GM23338 (cell line): ENCODE data around the gene ITGA4. TPM values are rescaled to one million over a fixed set of nuclear protein-coding genes. Genes with fewer than 3 reads are reported as not detected.

Experiments used
- ATAC-seq: fragments of 200-7000 bp; cut with Tn5 transposase; 3 replicates; pipeline ENCODE4 v1.9.1; 2020
- DNase-seq: peaks from one replicate; pipeline ENCODE4 v3.0.0-alpha.2; 2015; ENCODE audit warnings: low spot score
- H2AFZ ChIP-seq: fragments of 200-600 bp; sonication (generic); 2 replicates; pipeline ENCODE4 v1.8.0; 2016; ENCODE audit warnings: antibody characterized with exemption, mild to moderate bottlenecking, moderate library complexity
- H3F3A ChIP-seq: fragments of 200-600 bp; sonication (generic); replicated peaks from 2 replicates; pipeline ENCODE4 v1.8.0; 2017; ENCODE audit warnings: antibody characterized with exemption, mixed run types, low read depth
- H3K27ac ChIP-seq: fragments of 200-600 bp; sonication (generic); 2 replicates; pipeline ENCODE4 v1.6.1; 2016; ENCODE audit warnings: low read depth
- H3K27me3 ChIP-seq: fragments of 200-600 bp; sonication (generic); 2 replicates; pipeline ENCODE4 v1.8.0; 2016; ENCODE audit warnings: mild to moderate bottlenecking, mixed run types, moderate library complexity; ENCODE audit not compliant: insufficient read depth
- H3K36me3 ChIP-seq: fragments of 200-600 bp; sonication (generic); 2 replicates; pipeline ENCODE4 v1.8.0; 2016; ENCODE audit warnings: mild to moderate bottlenecking; ENCODE audit not compliant: insufficient read depth
- H3K4me1 ChIP-seq: fragments of 200-600 bp; sonication (generic); 2 replicates; pipeline ENCODE4 v1.8.0; 2016; ENCODE audit warnings: mild to moderate bottlenecking, moderate library complexity; ENCODE audit not compliant: insufficient read depth
- H3K4me2 ChIP-seq: fragments of 200-600 bp; sonication (generic); 2 replicates; pipeline ENCODE4 v1.7.1; 2017; ENCODE audit warnings: mixed run types
- H3K4me3 ChIP-seq: fragments of 200-600 bp; sonication (generic); 2 replicates; pipeline ENCODE4 v1.6.1; 2016; ENCODE audit warnings: mixed run types
- H3K79me2 ChIP-seq: fragments of 200-600 bp; sonication (generic); replicated peaks from 2 replicates; pipeline ENCODE4 v1.8.0; 2017; ENCODE audit warnings: mild to moderate bottlenecking; ENCODE audit not compliant: insufficient read depth
- H3K9me2 ChIP-seq: fragments of 200-600 bp; sonication (generic); 2 replicates; pipeline ENCODE4 v1.8.0; 2017; ENCODE audit not compliant: insufficient read depth
- H4K20me1 ChIP-seq: fragments of 200-600 bp; sonication (generic); replicated peaks from 2 replicates; pipeline ENCODE4 v1.8.0; 2017; ENCODE audit warnings: mild to moderate bottlenecking; ENCODE audit not compliant: insufficient read depth
- H3K27ac Mint-ChIP-seq: 2 replicates; pipeline ENCODE4 v1.8.0; 2020; ENCODE audit warnings: inconsistent platforms, mild to moderate bottlenecking, moderate library complexity, mixed read lengths
- H3K27me3 Mint-ChIP-seq: 3 replicates; pipeline ENCODE4 v1.8.0; 2022; ENCODE audit warnings: low read depth, mild to moderate bottlenecking, moderate library complexity, mixed read lengths, inconsistent platforms; ENCODE audit not compliant: insufficient read depth, poor library complexity
- H3K36me3 Mint-ChIP-seq: 3 replicates; pipeline ENCODE4 v1.8.0; 2021; ENCODE audit warnings: low read depth, mild to moderate bottlenecking, inconsistent platforms, moderate library complexity, mixed read lengths
- H3K4me1 Mint-ChIP-seq: 3 replicates; pipeline ENCODE4 v1.8.0; 2020; ENCODE audit warnings: mild to moderate bottlenecking, inconsistent platforms, mixed read lengths
- H3K4me3 Mint-ChIP-seq: 3 replicates; pipeline ENCODE4 v1.8.0; 2021; ENCODE audit warnings: moderate library complexity, mild to moderate bottlenecking, inconsistent platforms, mixed read lengths
- H3K9me3 Mint-ChIP-seq: 3 replicates; pipeline ENCODE4 v1.8.0; 2020; ENCODE audit warnings: moderate library complexity, mild to moderate bottlenecking, inconsistent platforms, mixed read lengths
- NANOG ChIP-seq: IDR thresholded peaks from 2 replicates; pipeline ENCODE4 v1.6.1; 2016; ENCODE audit warnings: antibody characterized with exemption, borderline replicate concordance
- REST ChIP-seq: IDR thresholded peaks from one replicate; pipeline ENCODE4 v1.6.1; 2018; ENCODE audit warnings: antibody characterized with exemption; ENCODE audit not compliant: unreplicated experiment
- STAT1 ChIP-seq: IDR thresholded peaks from one replicate; pipeline ENCODE4 v1.6.1; 2016; ENCODE audit warnings: antibody characterized with exemption; ENCODE audit not compliant: unreplicated experiment
- ZNF331 ChIP-seq: fragments of 250-450 bp; sonication (Bioruptor Pico); IDR thresholded peaks from 2 replicates; pipeline ENCODE4 v1.5.0; 2020; ENCODE audit warnings: low read depth, mild to moderate bottlenecking, moderate library complexity
- ZNF462 ChIP-seq: fragments of 250-450 bp; sonication (Bioruptor Pico); IDR thresholded peaks from 2 replicates; pipeline ENCODE4 v1.5.0; 2020; ENCODE audit warnings: mild to moderate bottlenecking, moderate library complexity
- polyA plus RNA-seq: library from polyadenylated mRNA; unstranded; fragments of >200 nt; fragmentation: Nextera tagmentation; extraction: Ambion mirVana; gene quantifications from 2 replicates; pipeline ENCODE4 v1.2.1, GENCODE V29; 2016
- total RNA-seq: library from RNA; depleted of rRNA; stranded (reverse); fragments of >200 nt; shearing (Covaris generic); gene quantifications from 2 replicates; pipeline ENCODE4 v1.2.3, GENCODE V29; 2014

Gene ITGA4
- total and polyA plus RNA-seq, 2 experiments from 2014 or later: 1.2 to 4.6 TPM

- Histone ChIP-seq H3K4me1 (no peaks in the 10 kb centered on the region), H3K79me2 (no peaks in the 10 kb centered on the region), H3K9me2 (no peaks in the 10 kb centered on the region), H3K4me2 (no peak overlapping the region), H3F3A (no peaks in the 10 kb centered on the region), H3K4me3 (no peak overlapping the region), H4K20me1 (peaks cover 7% of the 10 kb centered on the region; the same call in 1 of the 2 replicates), H3K27me3 (peaks cover 41% of the 10 kb centered on the region), H3K36me3 (no peaks in the 10 kb centered on the region), H2AFZ (no peak overlapping the region), H3K27ac (no peak overlapping the region)
- H3K9me3 Mint-ChIP-seq: no peaks in the 10 kb centered on the region
- H3K36me3 Mint-ChIP-seq: no peaks in the 10 kb centered on the region
- peaks cover 19% of the 10 kb centered on the region for H3K27me3 Mint-ChIP-seq
- peaks cover 3% of the 10 kb centered on the region; the same call in 1 of the 3 replicates for H3K4me1 Mint-ChIP-seq
- TF ChIP-seq REST: no peak
- no peak for TF ChIP-seq NANOG
- no peak for TF ChIP-seq STAT1
- TF ChIP-seq ZNF462 (CRISPR knock-in tag): no peak
- TF ChIP-seq ZNF331 (CRISPR knock-in tag): no peak
- no peak for DNase-seq
- no peak overlapping the region for H3K27ac Mint-ChIP-seq
- no peak for ATAC-seq
- no peak overlapping the region for H3K4me3 Mint-ChIP-seq
Observed at GRCh38 chr2:181462033-181462432, 4.8 kb downstream of the ITGA4 start.
